NCI-H526 treated with DMSO at 0.1 percent for 48 hours (cell line): ENCODE measurements around the gene APOH.
A peak's percentile ranks its signal among the peaks of the same experiment; 100 is the strongest.

Experiments used
- DNase-seq: peaks from one replicate; lab custom pipeline; 2025; lab: John Stamatoyannopoulos, UW

The APOH gene

GRCh38 chr17:66192378-66192687 is 36.9 kb downstream of the APOH start:
- DNase-seq: no peak

- peak; percentile 24 for DNase-seq
These were observed 37.4 kb downstream of the APOH start, which contains the start of gene CEP112 for GRCh38 chr17:66191593-66192377. Gene CEP112, minus strand, starts transcription at chr17:66192133.

- no peak for DNase-seq
These were observed 38.2 kb downstream of the APOH start for GRCh38 chr17:66190738-66191592.

- no peak for DNase-seq
These were observed 41.5 kb downstream of the APOH start for GRCh38 chr17:66187718-66188117.

- no peak for DNase-seq
These were observed 43.4 kb downstream of the APOH start for GRCh38 chr17:66185862-66186261.

GRCh38 chr17:66184392-66184791 is 44.8 kb downstream of the APOH start:
- DNase-seq: no peak

- no peak for DNase-seq
These were observed 45.7 kb downstream of the APOH start for GRCh38 chr17:66183529-66183928.

DNA sequence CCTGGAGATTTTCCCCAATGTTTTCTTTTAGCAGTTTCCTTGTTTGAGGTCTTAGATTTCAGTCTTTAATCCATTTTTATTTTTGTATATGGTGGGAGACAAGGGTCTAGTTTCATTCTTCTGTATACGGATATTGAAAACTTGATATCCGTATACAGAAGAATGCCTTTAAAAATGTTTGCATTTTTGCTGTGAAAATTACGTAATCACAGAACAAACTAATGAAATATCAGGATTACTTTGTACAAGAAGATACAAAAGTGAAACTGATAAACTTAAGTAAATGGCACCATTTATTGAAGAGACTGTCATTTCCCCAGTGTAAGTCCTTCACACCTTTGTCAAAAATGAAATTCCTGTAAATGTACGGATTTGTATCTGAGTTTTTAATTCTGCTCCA is 50.6 kb downstream of the APOH start:
- no peak for DNase-seq

DNA sequence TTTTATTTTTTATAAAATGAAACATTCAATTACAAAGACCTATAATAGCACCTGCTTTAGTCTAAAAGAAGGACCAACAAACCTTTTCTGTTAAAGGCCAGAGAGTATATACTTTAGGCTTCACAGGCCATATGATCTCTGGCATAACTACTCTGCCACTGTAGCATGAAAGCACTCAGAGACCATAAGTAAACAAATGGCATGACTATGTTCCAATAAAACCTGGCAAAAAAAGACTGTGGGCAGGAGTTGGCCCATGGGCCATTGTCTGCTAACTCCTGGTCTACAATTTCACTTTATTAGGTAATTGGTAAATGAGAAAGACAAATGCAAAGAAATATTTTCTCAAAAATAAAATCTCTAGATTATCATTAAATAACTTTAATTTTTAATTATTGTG is 52.2 kb downstream of the APOH start:
- DNase-seq: peak; percentile 50

DNA sequence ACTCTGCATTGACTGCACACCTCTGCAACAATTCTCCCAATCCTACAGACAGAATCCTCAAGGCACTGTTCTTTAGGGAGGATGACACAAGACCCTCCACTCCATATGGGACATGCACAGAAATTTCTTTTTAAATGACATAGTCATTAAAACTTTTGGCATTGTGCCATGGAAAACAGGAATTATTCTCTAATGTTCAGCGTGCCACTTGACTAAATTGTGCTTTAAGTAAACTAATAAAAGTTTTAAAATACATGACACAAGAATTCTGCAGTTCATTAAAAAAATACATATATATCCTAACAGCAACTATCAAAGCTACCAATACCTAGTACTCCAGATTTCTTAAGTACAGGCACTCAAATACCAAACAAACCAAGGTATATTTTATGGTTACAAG is 53.3 kb downstream of the APOH start:
- no peak for DNase-seq

DNA sequence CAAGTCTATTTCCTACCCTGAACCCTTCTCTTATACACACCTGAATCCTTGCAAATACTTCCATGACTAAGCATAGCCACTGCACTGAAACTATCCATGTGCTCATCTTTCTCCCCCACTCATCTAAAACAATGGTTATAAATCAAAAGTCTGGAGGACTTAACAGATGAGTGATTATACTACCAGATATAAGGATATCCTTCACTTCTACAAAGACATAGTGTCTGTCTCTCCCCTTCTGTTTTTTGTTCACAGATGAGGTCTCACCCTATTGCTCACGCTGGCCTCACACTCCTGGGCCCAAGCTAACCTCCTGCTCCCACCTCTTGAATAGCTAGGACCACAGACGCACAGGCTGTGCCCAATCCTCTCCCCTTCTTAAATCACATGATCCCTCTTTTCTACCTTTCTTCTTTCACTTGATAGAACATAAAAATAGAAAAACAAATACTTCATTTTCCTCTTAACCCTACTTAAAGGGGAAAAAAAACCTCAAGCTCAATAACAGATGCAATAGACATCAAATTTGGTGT is 56.5 kb downstream of the APOH start:
- DNase-seq: no peak

- DNase-seq: no peak
These were observed 57.1 kb downstream of the APOH start for GRCh38 chr17:66172144-66172543.

DNA sequence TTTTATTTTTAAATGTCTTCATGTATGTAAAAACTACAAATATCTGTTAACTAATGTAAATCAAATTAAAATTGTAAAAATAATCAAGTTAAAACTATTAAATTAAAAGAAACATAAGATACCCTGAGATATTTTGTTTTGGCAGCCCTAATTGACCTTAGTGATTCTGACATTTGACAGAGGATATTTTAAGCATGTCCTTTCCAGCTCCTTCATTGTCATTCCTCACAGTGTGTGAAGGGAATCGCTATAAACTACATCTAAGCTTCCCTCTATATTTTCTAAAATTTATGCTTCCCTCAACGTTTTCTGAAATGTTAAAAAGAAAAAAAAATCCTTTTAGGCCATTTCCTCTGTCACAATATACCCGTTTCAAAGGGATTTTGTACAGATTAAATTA is 57.5 kb downstream of the APOH start:
- DNase-seq: no peak

GRCh38 chr17:66171172-66171571 is 58.0 kb downstream of the APOH start:
- DNase-seq: no peak

- DNase-seq: no peak
These were observed 59.4 kb downstream of the APOH start for GRCh38 chr17:66169839-66170238.

DNA sequence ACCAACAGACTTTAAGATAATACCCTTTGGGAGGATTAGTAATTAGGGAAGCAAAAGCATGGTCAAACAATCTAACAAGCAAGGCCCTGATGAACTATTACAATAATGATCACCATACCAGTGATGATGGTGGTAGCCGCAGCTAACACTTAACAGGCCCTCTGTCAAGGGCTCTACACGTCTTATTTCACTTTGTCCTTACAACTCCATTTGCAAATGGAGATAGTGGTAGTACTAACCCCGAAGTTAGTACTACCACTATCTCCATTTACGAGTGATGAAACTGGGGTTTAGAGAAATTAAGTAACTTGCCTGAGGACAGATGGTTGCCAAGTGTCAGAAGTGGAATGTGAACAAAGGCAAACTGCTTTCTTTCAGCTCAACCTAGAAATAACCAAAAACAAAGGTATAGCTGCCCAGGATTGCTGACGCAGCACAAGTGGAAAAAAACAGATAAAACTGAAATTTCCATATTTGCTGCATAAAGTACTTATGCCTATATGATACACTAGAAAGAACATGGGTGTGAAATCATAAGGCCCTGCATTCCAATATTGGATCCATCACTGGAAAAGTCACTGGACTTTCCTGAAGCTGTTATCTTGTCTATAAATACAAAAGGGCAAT is 61.9 kb downstream of the APOH start:
- DNase-seq: no peak

- peak; percentile 8 for DNase-seq
These were observed 63.6 kb downstream of the APOH start for GRCh38 chr17:66165537-66166123.
